ENCODE measurements around the gene SESN3.
"Not testable (repeated sequence)": the region's sequence is repeated elsewhere in the genome, so short reads cannot be mapped to it uniquely, and the experiment has no call there.

SESN3 gene

DNA sequence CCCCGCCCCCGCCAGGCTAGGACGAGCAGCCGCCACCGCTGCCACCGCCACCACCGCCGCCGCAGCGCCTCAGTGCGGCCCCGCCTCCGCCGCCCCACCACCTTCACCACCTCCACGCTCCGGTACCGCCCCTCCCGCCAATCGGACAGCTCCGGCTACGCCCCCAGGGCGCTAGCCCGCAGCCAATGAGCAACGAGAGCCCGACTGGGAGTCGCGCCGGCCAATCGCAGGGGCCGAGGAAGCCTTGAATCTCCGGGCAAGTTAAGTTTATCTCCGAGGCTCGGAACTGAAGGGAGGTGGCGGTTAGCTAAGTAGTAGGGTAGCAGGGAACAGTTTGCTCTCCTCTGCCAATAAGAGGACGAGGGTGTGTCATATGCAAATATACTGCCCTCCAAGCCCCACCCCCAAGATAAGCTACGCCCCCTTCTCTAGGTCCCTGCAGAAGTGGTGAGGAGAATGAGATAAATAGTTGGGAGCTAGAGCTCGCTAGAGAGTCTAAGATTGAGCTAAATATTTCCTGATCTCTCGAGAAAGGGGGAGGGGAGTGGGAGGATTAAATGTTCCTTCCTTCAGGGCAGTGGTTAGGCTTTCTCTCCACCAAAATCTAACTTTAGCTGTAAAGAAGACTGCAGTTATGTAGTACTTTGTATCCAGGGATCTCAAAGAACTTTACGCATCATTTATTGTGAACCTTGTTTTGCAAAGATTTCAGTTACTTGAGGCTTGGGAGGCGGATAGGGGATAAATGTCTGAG is at the start of gene SESN3:
Gene SESN3, minus strand, starts transcription at position 76 of the 754 bp plus-strand sequence. CDS start 342 bp downstream, outside the sequence.
- DNase-seq, result peak; percentile 99

DNA sequence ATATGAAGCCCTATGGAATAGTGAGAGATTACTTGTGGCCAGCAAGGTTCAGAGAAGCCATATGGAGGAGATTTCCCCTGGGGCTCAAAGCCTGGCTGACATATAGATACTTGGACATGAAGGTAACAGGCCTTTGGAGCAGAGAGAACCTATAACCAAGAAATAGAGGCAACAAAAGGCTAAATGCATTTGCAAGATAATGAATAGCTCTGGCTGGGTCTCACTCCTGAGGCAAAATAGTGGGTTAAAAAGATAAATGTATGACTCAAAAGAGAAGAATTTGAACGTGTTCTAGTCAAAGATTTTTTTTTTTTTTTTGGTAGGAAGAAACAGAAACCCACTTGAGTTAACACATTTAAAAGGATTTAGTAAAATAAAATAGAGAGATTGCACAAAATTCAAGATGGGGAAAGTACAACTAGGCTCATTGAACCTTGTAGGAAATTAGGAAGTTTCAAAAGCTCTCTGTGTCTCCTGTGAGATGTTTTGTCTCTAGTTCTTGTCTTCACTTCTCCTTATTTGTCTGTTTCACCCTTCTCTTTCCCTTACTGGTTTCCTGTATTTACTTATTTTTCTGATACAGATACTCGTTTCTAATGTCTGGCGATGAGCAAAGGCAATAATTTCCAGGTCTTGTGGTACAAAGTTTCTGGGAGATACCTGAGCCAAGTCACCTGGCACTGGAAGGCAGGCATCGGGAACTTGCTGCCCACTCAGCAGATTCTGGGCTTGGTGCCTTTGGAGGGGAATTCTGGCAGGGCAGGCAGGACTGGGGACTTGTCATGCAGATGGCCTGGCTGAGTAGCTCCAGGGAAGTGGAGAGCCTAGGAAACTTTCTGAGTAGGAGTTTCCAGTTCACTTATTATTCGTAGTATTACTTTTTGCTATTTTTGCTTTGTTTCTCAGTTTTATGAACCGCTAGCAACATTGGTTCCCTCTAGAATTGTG is 49.2 kb upstream of the SESN3 start:
- no peak for DNase-seq

- DNase-seq, result no peak
These were observed 46.9 kb upstream of the SESN3 start for GRCh38 chr11:95277868-95278267.

GRCh38 chr11:95276139-95276538 is 45.1 kb upstream of the SESN3 start:
- no peak for DNase-seq

DNA sequence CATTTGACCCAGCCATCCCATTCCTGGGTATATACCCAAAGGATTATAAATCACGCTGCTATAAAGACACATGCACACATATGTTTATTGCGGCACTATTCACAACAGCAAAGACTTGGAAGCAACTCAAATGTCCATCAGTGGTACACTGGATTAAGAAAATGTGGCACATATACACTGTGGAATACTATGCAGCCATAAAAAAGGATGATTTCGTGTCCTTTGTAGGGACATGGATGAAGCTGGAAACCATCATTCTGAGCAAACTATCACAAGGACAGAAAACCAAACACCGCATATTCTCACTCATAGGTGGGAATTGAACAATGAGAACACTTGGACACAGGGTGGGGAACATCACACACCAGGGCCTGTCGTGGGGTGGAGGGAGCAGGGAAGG is 42.6 kb upstream of the SESN3 start:
- not testable (repeated sequence) for DNase-seq

DNA sequence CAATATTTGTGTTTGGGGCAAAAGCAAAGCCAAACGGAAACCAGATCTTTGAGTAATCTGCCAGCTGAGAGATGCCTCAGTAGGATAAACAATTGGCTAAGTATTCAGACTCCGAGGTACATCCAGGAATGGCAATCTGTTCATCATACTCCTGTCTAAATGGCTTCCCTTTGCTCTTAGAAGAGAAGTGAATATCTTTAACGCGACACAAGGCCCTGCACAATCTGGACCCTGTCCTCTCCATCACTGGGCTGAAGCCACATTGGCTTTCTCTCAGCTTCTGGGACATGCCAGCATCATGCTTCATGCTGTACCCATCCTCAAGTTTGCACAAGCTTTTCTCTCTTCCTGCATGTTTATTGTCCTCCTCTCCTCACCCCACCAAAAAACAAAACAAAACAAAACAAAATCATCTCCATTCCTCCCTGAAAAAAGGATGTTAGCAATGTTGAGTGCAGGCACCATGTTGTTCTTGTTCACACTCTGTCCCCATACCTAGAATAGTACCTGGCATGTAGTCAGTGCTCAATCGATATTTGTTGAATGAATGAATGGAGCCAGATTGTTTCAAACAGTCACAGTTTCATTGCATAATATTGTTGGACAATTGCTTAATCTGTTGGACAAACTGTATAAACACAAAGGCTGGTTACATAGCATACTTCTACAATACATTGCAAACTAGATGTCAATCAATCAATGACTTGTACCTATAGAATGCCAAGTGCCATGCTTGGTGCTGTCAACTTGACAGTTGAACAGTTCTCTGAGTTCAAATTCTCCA is 38.2 kb upstream of the SESN3 start:
- DNase-seq, result no peak

GRCh38 chr11:95268391-95268790 is 37.4 kb upstream of the SESN3 start:
- no peak for DNase-seq

DNA sequence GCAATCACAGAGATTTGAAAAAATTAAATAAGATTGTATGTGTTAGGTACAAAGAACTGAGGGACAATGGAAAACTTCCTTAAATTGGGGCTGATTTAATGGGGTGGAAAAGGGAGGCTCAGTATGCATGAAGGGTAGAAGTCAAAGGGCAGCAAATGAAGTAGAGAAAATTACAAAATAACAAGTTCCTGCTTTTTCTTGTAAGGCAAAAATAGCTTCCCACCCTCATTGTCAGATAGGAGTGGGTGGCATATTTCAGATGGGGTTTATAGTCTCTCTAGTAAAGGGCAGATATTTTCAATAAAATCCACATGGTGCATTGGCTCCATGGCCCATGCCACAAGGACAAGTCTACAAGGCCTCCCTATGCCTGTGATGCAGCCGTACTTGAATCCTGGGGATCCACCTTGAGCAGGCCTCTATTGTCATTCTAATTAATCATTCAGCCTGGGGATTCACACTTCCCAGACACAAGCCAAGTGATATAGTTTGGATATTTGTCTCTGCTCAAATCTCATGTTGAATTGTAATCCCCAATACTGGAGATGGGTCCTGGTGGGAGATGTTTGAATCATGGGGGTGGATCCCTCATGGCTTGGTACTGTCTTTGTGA is 36.7 kb upstream of the SESN3 start:
- DNase-seq, result no peak

GRCh38 chr11:95266751-95267374 is 35.9 kb upstream of the SESN3 start:
- DNase-seq, result no peak

GRCh38 chr11:95264881-95265280 is 33.9 kb upstream of the SESN3 start:
- no peak for DNase-seq

DNA sequence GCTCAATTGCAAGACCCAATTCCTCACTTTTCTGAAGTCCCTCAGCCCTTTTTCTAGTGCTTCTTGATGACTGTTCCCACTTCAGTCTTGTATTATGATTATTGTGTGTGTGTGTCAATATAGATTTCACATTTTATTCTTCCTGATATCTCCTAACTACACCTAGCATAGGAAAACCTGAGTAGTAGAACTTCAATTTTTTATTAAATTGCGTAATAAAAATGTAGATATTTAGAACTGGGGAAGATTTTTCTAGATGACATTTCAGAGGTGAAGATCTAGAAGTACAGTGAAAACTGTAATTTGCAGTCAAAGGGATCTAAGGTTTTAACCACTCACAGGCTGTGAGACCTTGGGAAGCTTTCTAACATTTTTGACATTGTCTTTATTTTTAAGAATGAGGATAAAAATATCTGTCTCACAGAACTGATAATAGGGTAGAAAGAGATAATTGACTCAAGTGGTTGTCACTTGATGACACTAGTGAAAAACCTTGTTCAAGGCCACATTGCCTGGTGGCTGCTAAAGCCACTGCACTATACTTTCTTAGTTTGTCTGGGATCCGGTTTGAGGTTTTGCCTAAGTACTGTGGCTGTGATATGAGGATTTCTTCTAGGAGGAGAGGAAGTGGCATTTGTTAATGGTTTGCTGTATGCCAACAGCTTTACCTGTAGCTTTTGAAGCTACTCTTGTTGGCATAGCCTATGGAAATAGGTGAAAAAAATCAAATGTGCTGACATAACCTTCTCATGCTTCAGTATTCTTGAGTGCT is 32.2 kb upstream of the SESN3 start:
- no peak for DNase-seq

- DNase-seq, result no peak
These were observed 26.5 kb upstream of the SESN3 start for GRCh38 chr11:95257456-95257971.

DNA sequence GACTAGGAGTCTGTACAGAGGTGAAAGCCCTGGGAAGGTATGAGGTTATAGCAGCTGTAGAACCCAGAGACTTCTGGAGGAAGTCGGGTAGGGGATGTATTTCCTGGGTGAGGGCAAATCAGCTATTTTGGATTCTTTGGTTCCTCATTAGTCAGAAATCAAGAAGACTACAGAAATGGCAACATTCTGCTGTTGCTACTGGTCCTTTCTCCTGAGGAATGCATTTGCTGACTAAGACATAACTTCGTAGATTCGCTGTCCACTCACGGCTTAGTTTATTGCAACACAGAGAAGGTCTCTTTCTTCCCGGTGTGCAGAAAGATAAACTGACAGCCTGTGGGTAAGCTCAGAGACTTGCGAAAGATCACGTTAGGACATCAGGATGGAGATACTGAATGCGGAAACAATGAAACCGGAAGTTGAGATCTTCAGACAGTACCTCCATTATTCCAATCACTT is 25.3 kb upstream of the SESN3 start:
- peak; percentile 29 for DNase-seq

GRCh38 chr11:95255251-95256145 is 24.5 kb upstream of the SESN3 start:
- DNase-seq, result no peak

GRCh38 chr11:95254716-95255115 is 23.7 kb upstream of the SESN3 start:
- DNase-seq, result no peak

- DNase-seq, result peak; percentile 90
These were observed 23.2 kb upstream of the SESN3 start for GRCh38 chr11:95254131-95254704.

DNA sequence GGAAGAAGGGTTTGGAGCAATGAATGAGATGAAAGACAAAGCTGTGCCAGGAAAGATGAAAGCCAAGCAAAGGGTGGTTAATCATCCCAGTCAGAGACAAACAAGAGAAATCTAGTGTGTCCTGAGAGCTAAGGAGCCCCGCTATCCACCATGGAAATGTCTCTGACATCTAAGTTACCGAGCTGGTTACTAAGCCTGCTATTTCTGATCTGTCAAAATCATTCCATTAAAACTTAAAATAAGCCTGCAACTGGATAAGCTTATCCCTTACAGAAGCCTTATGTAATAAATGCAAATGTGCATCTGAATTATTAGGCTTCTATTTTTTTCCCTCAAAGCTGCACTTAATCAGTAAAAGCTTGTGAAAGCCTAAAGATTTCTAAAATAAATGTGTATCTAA is 22.1 kb upstream of the SESN3 start:
- no peak for DNase-seq

- DNase-seq, result no peak
These were observed 21.6 kb upstream of the SESN3 start for GRCh38 chr11:95252586-95252985.

- DNase-seq, result not testable (repeated sequence)
These were observed 20.9 kb upstream of the SESN3 start for GRCh38 chr11:95251896-95252295.

Measured in CD4-positive, alpha-beta T cell treated with Interleukin-15 for 1 hour (primary cell).